GM12891 (cell line): Measurements from ENCODE around the gene ALDH7A1.

Experiments
- POLR2A ChIP-seq: IDR thresholded peaks from 2 replicates; pipeline ENCODE4 v1.6.1; 2011; ENCODE audit warnings: low read depth, low read length, control low read depth
- POLR2AphosphoS5 ChIP-seq: IDR thresholded peaks from 2 replicates; pipeline ENCODE4 v1.6.1; 2011; ENCODE audit warnings: low read depth, low read length, control low read depth
- POU2F2 ChIP-seq: IDR thresholded peaks from 2 replicates; pipeline ENCODE4 v1.6.1; 2011; ENCODE audit warnings: low read depth, mild to moderate bottlenecking, control low read depth, low read length, moderate library complexity
- TAF1 ChIP-seq: IDR thresholded peaks from 2 replicates; pipeline ENCODE4 v1.6.1; 2011; ENCODE audit warnings: low read depth, low read length, control low read depth

- no peak for TF ChIP-seq POLR2A
- TF ChIP-seq POLR2AphosphoS5: no peak
- TF ChIP-seq TAF1: no peak
- no peak for TF ChIP-seq POU2F2
Observed at GRCh38 chr5:126619781-126620180, 24.8 kb upstream of the ALDH7A1 start.
